Stimulated activated CD8-positive, alpha-beta memory T cell treated with anti-CD3 and anti-CD28 coated beads, Interleukin-7, amount 100 ng/mL, for 4 hours (primary cell): ENCODE data around the gene WDR90.

Experiments
- DNase-seq, 2 donors: peaks; one replicate each; pipeline ENCODE4 v3.0.0-alpha.2; 2020; ENCODE audit warnings: low read depth in 2 of 2

WDR90 gene

GRCh38 chr16:638836-639235 lies 10.3 kb upstream of the WDR90 start:
- no peak for DNase-seq

DNA sequence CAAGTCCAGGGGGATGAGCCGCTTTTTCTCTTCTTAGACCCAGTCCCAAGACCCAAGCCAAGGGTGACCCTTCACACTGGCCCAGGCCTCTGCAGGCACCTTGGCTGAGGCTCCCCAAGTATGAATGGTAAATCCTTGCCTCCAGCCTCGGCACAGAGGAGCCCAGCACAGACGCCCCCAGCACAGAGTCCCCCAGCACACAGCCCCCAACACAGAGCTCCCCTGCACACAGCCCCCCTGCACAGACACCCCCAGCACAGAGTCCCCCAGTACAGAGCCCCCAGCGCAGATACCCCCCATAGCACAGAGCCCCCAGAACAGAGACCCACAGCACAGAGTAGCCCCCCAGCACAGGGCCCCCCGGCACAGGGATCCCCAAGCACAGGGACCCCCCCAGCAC lies 8.6 kb upstream of the WDR90 start:
- no peak for DNase-seq

DNA sequence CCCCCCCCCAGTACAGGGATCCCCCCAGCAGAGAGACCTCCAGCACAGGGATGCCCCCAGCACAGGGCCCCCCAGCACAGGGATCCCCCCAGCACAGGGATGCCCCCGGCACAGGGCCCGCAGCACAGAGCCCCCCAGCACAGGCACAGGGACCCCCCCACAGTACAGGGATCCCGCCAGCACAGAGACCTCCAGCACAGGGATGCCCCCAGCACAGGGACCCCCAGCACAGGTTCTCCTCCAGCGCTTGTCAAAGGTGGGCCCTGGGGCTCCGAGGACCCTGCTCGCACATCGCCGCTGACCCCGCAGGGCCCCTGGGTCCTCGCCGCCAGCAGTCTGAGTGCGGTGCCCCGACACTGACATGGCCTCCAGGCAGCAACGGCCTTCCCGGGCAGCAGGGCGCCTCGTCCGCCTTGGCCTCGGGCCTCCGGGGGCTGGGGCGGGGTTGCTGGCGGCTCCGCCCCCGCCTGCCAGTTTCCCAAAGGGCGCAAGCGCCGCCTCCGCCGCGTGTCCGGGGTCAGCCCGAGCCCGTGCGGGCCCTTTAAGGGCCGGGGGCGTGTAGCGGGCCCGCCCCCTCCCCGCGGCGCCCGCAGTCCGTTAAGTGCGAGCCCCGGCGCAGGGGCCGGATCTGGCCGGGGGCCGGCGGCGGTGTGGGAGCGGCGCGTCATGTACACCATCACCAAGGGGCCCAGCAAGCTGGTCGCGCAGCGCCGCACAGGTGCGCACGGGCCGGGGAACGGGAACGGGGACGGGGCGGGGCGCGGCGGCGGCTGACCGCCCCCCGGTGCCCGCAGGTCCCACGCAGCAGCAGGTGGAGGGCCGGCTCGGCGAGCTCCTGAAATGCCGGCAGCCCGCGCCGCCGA lies 7.6 kb upstream of the WDR90 start, which contains the start of gene MCRIP2:
Gene MCRIP2 (plus strand): TSS at position 503 of the 863 bp plus-strand sequence. CDS start 164 bp downstream, at position 667.
- peak; percentile 25 to 63 for DNase-seq

- no peak for DNase-seq
Observed at GRCh38 chr16:642189-643049, 6.7 kb upstream of the WDR90 start.

GRCh38 chr16:643050-643368 lies 6.2 kb upstream of the WDR90 start:
- DNase-seq: no peak

DNA sequence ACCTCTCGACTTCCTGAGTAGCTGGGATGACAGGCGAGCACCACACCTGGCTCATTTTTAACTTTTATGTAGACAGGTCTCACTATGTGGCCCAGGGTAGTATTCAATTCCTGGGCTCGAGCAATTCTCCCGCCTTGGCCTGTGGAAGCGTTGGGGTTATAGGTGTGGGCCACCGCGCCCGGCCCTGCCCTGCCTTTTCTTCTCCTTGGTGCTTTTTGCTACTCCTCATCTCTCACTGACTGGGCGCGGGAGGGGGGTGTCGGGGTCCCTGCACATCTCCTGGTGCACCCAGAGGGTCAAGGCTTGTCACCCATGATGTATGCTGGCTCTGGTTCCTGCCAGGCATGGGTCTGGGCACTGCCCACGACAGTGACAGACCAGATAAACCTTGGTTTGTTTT lies 4.6 kb upstream of the WDR90 start:
- DNase-seq: no peak

- DNase-seq: no peak
Observed at GRCh38 chr16:645852-646678, 3.1 kb upstream of the WDR90 start.

DNA sequence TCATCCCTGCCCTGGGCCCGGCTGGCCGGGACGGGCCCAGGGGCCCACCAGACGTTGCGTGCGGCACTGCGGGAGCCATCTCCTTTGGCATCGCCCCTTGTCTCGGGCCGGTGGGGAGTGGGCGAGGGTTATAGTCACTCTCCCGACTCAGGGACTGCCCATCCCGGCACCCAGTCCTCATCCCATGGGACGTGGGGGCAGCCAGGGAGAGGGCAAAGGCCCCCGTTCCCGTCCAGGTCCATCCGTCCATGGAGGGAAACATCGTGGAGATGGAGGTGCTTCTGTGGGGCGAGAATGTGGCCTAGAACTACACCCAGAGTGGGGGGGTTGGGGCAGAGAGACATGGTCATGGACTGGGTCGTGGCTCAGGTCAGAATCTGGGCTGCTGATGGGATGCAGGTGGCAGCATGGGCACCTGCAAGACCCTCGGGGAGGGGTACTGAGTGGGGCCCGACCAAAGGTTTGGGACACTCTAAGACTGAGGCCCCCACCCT lies 2.4 kb upstream of the WDR90 start:
- DNase-seq: no peak

DNA sequence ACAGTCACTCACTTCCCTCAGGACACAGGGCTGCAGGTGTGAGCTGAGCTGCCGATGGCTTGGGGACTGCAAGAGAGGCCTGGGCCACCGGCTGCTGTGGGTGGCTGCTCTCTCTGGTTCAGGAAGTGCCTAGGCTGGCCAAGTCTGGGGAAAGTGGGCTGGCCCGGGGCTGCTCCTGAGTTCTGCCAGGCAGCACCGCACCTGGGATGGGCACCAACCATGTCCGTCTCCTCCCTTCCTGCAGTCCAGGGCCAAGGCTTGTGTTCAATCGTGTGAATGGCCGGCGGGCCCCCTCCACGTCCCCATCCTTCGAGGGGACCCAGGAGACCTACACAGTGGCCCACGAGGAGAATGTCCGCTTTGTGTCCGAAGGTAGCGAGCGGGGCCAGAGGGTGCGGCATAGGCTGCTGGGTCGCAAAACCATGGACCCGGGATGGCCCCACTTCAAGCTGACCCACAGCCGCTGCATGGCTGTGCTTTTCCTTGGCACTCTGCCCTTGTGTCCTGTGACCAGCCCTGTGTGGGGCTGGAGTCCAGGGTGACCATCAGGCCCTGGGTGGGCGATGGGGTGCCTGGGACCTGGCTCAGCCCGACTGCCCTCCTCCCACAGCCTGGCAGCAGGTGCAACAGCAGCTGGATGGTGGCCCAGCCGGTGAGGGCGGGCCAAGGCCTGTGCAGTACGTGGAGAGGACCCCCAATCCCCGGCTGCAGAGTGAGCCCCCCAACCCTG lies 1.8 kb upstream of the WDR90 start:
- no peak for DNase-seq

DNA sequence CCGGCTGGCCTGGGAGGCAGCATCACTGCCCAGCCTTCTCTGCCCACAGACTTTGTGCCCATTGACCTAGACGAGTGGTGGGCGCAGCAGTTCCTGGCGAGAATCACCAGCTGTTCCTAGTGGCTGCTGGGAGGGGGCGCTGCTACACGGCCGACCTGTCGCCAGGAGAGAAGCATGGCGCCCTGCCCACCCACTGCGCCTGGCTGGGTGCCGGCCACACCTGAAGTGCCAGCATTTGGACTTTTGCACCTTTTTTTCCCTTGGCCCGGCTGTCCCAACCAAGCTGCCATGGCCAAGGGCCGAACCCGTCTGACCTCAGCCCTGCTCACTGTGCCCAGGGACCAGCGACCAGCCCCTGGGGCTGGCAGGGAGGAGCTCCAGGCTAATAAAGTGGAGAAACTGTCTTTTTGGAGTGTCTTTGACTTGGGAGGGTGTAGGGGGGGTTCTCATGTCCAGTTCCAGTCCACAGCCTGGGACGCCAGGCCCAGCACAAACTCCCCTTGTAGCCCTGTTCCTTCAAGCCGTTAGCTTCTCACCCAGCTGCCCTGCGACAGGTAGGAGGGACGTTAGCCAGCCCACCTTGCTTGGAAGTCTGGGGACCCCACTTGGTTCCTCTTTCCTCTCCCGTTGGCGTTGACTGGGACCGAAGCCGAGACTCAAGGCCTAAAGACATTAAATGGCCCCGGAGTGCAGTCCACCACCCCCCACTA lies 939 bp upstream of the WDR90 start:
- no peak for DNase-seq

- DNase-seq: no peak
Observed at GRCh38 chr16:649631-650030, 466 bp downstream of the WDR90 start.

DNA sequence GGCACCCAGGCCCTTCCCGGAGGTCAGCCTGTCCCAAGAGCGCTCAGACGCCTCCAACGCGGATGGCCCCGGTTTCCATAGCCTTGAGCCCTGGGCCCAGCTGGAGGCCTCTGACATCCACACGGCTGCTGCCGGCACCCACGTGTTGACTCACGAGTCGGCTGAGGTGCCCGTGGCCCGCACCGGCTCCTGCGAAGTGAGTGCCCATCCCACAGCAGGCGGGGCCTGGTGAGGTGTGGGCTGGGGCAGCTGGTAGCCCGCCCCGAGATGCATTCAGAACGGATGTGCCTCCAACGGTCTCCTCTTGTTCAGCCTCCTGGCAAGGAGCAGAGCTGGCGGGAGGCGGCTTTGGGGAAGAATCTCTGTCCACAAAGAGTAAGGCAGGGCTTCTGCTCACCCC lies 2.7 kb downstream of the WDR90 start:
- DNase-seq: no peak

GRCh38 chr16:652454-653305 lies 3.5 kb downstream of the WDR90 start:
- no peak for DNase-seq

DNA sequence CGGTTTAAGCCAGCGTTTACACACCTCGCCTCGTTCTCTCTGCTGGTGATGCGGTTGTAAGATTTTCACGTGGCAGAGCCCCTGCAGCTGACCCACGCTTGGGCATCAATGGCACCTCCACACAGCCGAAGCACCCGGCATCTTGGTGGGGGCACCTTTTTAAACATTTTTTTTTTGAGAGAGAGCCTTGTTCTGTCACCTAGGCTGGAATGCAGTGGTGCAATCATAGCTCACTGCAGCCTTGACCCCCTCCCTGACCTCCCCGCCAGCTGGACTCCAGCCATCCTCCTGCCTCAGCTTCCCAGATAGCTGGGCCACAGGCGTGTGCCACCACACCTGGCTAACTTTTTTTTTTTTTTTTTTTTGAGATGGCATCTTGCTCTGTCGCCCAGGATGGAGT lies 4.9 kb downstream of the WDR90 start:
- DNase-seq: no peak

GRCh38 chr16:657487-657886 lies 8.3 kb downstream of the WDR90 start:
- DNase-seq: no peak

GRCh38 chr16:658679-659571 lies 9.8 kb downstream of the WDR90 start:
- no peak for DNase-seq

DNA sequence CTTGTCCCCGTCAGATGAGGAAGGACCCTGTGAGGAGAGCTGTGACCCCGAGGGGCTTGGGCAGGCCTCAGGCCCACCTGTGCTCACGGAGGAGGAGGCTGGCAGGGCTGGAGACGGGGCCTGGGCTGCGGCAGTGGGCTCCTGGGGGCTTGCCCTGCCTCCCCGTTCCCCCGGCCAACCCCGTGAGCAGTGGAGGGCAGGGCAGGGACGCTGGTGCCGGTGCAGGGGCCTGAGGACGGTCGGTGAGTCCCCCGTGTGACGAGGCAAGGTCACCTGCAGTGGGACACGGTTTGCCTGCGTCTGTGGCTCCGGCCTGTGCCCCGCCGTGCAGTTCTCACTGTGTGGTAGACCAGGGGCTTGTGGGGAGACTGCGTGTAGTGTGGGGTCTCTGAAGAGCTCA lies 10.5 kb downstream of the WDR90 start:
- no peak for DNase-seq

GRCh38 chr16:660132-660458 lies 10.9 kb downstream of the WDR90 start:
- DNase-seq: no peak
